Testis (tissue), 2 donors: Measurements from ENCODE around the gene TRIM52.

ENCODE experiments used
- CTCF ChIP-seq, 3 experiments: fragments of 450-650 bp in 2 of 3; fragments of 200-600 bp in 1 of 3; sonication (generic) in 1 of 3; IDR thresholded peaks; one replicate each; pipeline ENCODE4 v1.5.1; 2016 to 2019; ENCODE audit warnings: antibody characterized with exemption in 3 of 3, mild to moderate bottlenecking in 2 of 3, moderate library complexity in 1 of 3
- POLR2A ChIP-seq: fragments of 450-650 bp; IDR thresholded peaks from one replicate; pipeline ENCODE4 v1.6.1; 2017; ENCODE audit warnings: antibody characterized with exemption, mild to moderate bottlenecking, moderate library complexity

- TF ChIP-seq CTCF (IDR thresholded peaks at IDR 0.05) = no peak
- no peak for TF ChIP-seq POLR2A
Measured at GRCh38 chr5:181282874-181283273, 21.9 kb upstream of the TRIM52 start.
